Neural progenitor cell (in vitro differentiated cells): ENCODE results near the gene MAPK10.

Source experiments
- CTCF ChIP-seq: fragments of 200-600 bp; sonication (generic); IDR thresholded peaks from 2 replicates; pipeline ENCODE4 v1.5.1; 2017; ENCODE audit warnings: antibody characterized with exemption, mild to moderate bottlenecking
- EZH2 ChIP-seq: fragments of 200-600 bp; sonication (generic); IDR thresholded peaks from 2 replicates; pipeline ENCODE4 v1.6.1; 2017; ENCODE audit warnings: antibody characterized with exemption, mild to moderate bottlenecking, moderate library complexity
- EZH2phosphoT487 ChIP-seq: fragments of 200-600 bp; sonication (generic); IDR thresholded peaks from 2 replicates; pipeline ENCODE4 v1.6.1; 2017; ENCODE audit warnings: antibody characterized with exemption

GRCh38 chr4:86386817-86387415 lies 27.1 kb upstream of the MAPK10 start:
- no peak for TF ChIP-seq CTCF
- TF ChIP-seq EZH2phosphoT487: no peak
- TF ChIP-seq EZH2: no peak
